OCI-LY7 (cell line): ENCODE data around the gene SP5. TPM values are rescaled to one million over a fixed set of nuclear protein-coding genes. Genes with fewer than 3 reads are reported as not detected.
"Not testable (repeated sequence)": the region's sequence is repeated elsewhere in the genome, so short reads cannot be mapped to it uniquely, and the experiment has no call there.

ENCODE experiments used
- BruUV-seq: library from RNA; stranded (reverse); fragments of 400-500 nt; replicated peaks from 2 replicates; lab custom pipeline; 2021; lab: Mats Ljungman, UMichigan
- CTCF ChIA-PET: fragments of 300-600 bp; sonication (Branson Sonifier 250); formaldehyde crosslinking; loops from one replicate; lab custom pipeline; 2022; ENCODE audit warnings: antibody characterized with exemption; ENCODE audit not compliant: unreplicated experiment; lab: Charles Lee
- POLR2A ChIA-PET: fragments of 300-600 bp; sonication (Branson Sonifier 250); formaldehyde crosslinking; loops from one replicate; lab custom pipeline; 2022; ENCODE audit warnings: antibody characterized with exemption; lab: Charles Lee
- DNase-seq: peaks from one replicate; pipeline ENCODE4 v3.0.0-alpha.2; 2015; ENCODE audit warnings: low spot score
- H2AFZ ChIP-seq: fragments of 200-600 bp; sonication (generic), shearing (Covaris generic); 2 replicates; pipeline ENCODE4 v1.6.1; 2014; ENCODE audit warnings: mild to moderate bottlenecking, antibody characterized with exemption, low read length, moderate library complexity
- H3K27ac ChIP-seq: fragments of 200-600 bp; sonication (generic); 2 replicates; pipeline ENCODE4 v1.5.1; 2014; ENCODE audit warnings: mixed run types, low read depth, mild to moderate bottlenecking, moderate library complexity, low read length, inconsistent platforms; ENCODE audit not compliant: poor library complexity, severe bottlenecking
- H3K36me3 ChIP-seq: fragments of 200-600 bp; sonication (generic); 2 replicates; pipeline ENCODE4 v1.6.1; 2014; ENCODE audit warnings: mild to moderate bottlenecking, antibody characterized with exemption, low read length, moderate library complexity, mixed read lengths; ENCODE audit not compliant: insufficient read depth
- H3K4me1 ChIP-seq: fragments of 200-600 bp; sonication (generic); 2 replicates; pipeline ENCODE4 v1.5.1; 2014; ENCODE audit warnings: mild to moderate bottlenecking, low read length; ENCODE audit not compliant: insufficient read depth, poor library complexity, severe bottlenecking
- H3K4me2 ChIP-seq: fragments of 200-600 bp; sonication (generic); 2 replicates; pipeline ENCODE4 v1.6.1; 2014; ENCODE audit warnings: mild to moderate bottlenecking, low read length
- H3K4me3 ChIP-seq: fragments of 200-600 bp; sonication (generic); 2 replicates; pipeline ENCODE4 v1.5.1; 2014; ENCODE audit warnings: mild to moderate bottlenecking, low read depth, low read length; ENCODE audit not compliant: poor library complexity, severe bottlenecking
- H3K79me2 ChIP-seq: fragments of 200-600 bp; sonication (generic); 2 replicates; pipeline ENCODE4 v1.6.1; 2016; ENCODE audit warnings: low read depth, mild to moderate bottlenecking, low read length, moderate library complexity, mixed read lengths; ENCODE audit not compliant: insufficient read depth
- H3K9me2 ChIP-seq: fragments of 200-600 bp; sonication (generic); 2 replicates; pipeline ENCODE4 v1.6.1; 2016; ENCODE audit warnings: mild to moderate bottlenecking, low read length, mixed read lengths; ENCODE audit not compliant: insufficient read depth
- H3K9me3 ChIP-seq: fragments of 200-600 bp; sonication (generic); 2 replicates; pipeline ENCODE4 v1.6.1; 2014; ENCODE audit warnings: mild to moderate bottlenecking, mixed run types, low read length, mixed read lengths
- H4K20me1 ChIP-seq: fragments of 200-600 bp; sonication (generic); 2 replicates; pipeline ENCODE4 v1.6.1; 2014; ENCODE audit warnings: mild to moderate bottlenecking, antibody characterized with exemption, low read length, moderate library complexity, mixed read lengths; ENCODE audit not compliant: insufficient read depth
- EZH2phosphoT487 ChIP-seq: fragments of 200-600 bp; sonication (generic); IDR thresholded peaks from 2 replicates; pipeline ENCODE4 v1.6.1; 2018; ENCODE audit warnings: low read depth, borderline replicate concordance, mild to moderate bottlenecking, mixed run types, antibody characterized with exemption, low read length, moderate library complexity, mixed read lengths
- intact Hi-C: fragments of 100-400 bp; cut with micrococcal nuclease; formaldehyde crosslinking; loops from one replicate; pipeline ENCODE4 v1.10.0; 2022; ENCODE audit not compliant: unreplicated experiment
- total RNA-seq, 2 experiments: library from RNA; depleted of rRNA in 1 of 2; stranded (reverse); fragments of >200 nt in 1 of 2; shearing (Covaris generic) in 1 of 2; gene quantifications; 2 replicates each; pipeline ENCODE4 v1.2.3, GENCODE V29; 2014 to 2022
- TF ChIP-seq, protein P1 (sequence below): fragments of 200-600 bp; sonication (generic); conservative IDR thresholded peaks from 2 replicates; pipeline ENCODE4 v1.5.1; 2014; ENCODE audit warnings: mild to moderate bottlenecking, antibody characterized with exemption, low read length, moderate library complexity, mixed read lengths

Gene SP5
- total RNA-seq, 2 experiments from 2014 or later, result not detected

DNA sequence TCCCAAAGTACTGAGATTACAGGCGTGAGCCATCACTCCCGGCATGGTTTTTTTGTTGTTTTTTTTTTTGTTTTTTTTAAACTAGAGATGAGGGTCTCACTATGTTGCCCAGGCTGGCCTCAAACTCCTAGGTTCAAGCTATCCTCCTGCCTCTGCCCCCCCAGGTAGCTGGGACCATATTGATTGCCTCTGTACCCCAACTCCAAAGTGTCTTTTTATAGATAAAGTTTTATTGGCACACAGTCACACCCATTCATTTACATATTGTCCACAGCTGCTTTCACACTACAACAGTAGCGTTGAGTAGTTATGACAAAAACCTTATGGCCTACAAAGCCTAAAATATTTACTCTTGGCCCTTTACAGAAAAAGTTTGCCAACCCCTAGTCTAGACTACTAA, 45.2 kb upstream of the SP5 start:
- POLR2A ChIA-PET, result interaction anchor here (0.6 to 0.8 kb wide), 3 partner anchors 11 to 1695 kb away, joined by 3 to 4 read pairs (median 3); no protein-coding TSS in a partner anchor
- Histone ChIP-seq H3K27ac (no peak overlapping the region), H3K9me2 (no peaks in the 10 kb centered on the region), H3K4me2 (no peak overlapping the region), H3K79me2 (no peaks in the 10 kb centered on the region), H4K20me1 (no peaks in the 10 kb centered on the region), H3K9me3 (no peaks in the 10 kb centered on the region), H3K36me3 (no peaks in the 10 kb centered on the region), H2AFZ (no peak overlapping the region), H3K4me1 (no peaks in the 10 kb centered on the region), H3K4me3 (no peak overlapping the region)
- TF ChIP-seq, protein P1, sequence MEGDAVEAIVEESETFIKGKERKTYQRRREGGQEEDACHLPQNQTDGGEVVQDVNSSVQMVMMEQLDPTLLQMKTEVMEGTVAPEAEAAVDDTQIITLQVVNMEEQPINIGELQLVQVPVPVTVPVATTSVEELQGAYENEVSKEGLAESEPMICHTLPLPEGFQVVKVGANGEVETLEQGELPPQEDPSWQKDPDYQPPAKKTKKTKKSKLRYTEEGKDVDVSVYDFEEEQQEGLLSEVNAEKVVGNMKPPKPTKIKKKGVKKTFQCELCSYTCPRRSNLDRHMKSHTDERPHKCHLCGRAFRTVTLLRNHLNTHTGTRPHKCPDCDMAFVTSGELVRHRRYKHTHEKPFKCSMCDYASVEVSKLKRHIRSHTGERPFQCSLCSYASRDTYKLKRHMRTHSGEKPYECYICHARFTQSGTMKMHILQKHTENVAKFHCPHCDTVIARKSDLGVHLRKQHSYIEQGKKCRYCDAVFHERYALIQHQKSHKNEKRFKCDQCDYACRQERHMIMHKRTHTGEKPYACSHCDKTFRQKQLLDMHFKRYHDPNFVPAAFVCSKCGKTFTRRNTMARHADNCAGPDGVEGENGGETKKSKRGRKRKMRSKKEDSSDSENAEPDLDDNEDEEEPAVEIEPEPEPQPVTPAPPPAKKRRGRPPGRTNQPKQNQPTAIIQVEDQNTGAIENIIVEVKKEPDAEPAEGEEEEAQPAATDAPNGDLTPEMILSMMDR, result no peak
- TF ChIP-seq EZH2phosphoT487, result no peak
- CTCF ChIA-PET, result no interaction called here
- no peak for DNase-seq
- intact Hi-C loops, result no loop called here
- no TSS peak for BruUV-seq

DNA sequence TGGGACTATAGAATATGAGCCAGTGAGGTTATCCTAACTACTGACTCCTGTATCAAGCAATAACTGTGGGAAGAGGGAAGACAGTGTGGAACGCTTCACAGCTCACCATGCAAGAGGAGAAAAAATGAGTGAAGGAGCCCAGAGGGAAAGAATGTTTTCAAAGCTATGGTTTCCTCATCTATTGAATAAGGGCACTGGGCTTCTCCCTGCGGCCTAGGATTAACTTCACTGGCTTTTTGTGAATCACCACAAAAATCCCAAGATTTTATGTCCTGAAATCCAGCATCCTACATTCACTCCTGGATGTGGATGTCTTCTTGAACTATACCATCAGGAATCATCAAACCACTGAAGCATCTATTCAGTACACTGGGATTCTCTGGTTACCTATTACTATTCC, 44.5 kb upstream of the SP5 start:
- Histone ChIP-seq H3K9me3 (no peaks in the 10 kb centered on the region), H3K4me3 (no peak overlapping the region), H3K9me2 (no peaks in the 10 kb centered on the region), H3K36me3 (no peaks in the 10 kb centered on the region), H3K79me2 (no peaks in the 10 kb centered on the region), H3K4me1 (no peaks in the 10 kb centered on the region), H4K20me1 (no peaks in the 10 kb centered on the region), H3K27ac (no peak overlapping the region), H2AFZ (no peak overlapping the region), H3K4me2 (no peak overlapping the region)
- POLR2A ChIA-PET, result no interaction called here
- CTCF ChIA-PET, result no interaction called here
- no TSS peak for BruUV-seq
- no peak for TF ChIP-seq EZH2phosphoT487
- intact Hi-C loops, result no loop called here
- no peak for DNase-seq

DNA sequence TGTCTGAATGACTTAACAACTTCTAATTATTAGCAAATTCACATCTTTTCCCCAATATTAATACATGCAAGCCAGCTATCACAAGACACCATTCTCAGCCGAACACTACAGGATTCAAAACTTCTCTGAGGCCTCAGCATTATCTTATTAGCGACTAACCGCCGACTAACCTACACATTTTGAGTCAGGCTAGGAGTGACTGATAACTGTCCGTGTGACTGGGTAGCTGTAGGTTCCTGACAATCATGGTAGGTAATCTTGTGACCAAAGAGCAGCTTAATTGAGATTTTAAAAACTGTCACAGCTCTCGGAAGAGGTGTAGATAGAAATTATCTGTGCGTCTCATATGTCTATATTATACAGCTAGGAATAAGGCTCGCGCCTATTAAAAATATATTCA, 44.1 kb upstream of the SP5 start:
- CTCF ChIA-PET, result no interaction called here
- BruUV-seq, result no TSS peak
- H3K79me2 ChIP-seq, result no peaks in the 10 kb centered on the region
- POLR2A ChIA-PET, result no interaction called here
- no peak overlapping the region for H3K4me2 ChIP-seq
- H3K9me3 ChIP-seq, result no peaks in the 10 kb centered on the region
- no peak overlapping the region for H3K4me3 ChIP-seq
- no peaks in the 10 kb centered on the region for H3K36me3 ChIP-seq
- no peaks in the 10 kb centered on the region for H3K4me1 ChIP-seq
- DNase-seq, result no peak
- no peaks in the 10 kb centered on the region for H4K20me1 ChIP-seq
- intact Hi-C loops, result no loop called here
- no peak overlapping the region for H2AFZ ChIP-seq
- no peak overlapping the region for H3K27ac ChIP-seq
- H3K9me2 ChIP-seq, result no peaks in the 10 kb centered on the region
- TF ChIP-seq, protein P1, result no peak
- no peak for TF ChIP-seq EZH2phosphoT487

DNA sequence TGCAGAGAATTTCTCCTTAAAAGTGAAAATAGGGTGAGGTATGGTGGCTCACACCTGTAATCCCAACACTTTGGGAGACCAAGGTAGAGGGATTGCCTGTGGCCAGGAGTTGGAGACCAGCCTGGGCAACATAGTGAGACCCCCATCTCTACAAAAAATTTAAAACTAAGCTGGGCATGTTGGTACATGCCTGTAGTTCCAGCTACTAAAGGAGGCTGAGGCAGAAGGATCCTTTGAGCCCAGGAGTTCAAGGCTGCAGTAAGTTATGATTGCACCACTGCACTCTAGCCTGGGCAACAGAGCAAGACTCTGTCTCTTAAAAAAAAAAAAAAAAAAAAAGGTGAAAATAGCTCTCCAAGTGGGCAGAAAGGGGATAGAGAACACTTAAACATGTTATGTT, 40.9 kb upstream of the SP5 start:
- H2AFZ ChIP-seq, H3K4me3 ChIP-seq, intact Hi-C loops, H3K4me1 ChIP-seq, H3K4me2 ChIP-seq, H3K79me2 ChIP-seq, H3K9me2 ChIP-seq, H3K9me3 ChIP-seq, POLR2A ChIA-PET, DNase-seq, CTCF ChIA-PET, H4K20me1 ChIP-seq, BruUV-seq, H3K27ac ChIP-seq, H3K36me3 ChIP-seq: not testable (repeated sequence)
